A549 (cell line): ENCODE data around the gene CREB5. TPM values are rescaled to one million over a fixed set of nuclear protein-coding genes. Genes with fewer than 3 reads are reported as not detected.

Source experiments
- ATAC-seq, 2 experiments: fragments of 200-7000 bp in 1 of 2; fragments of >200 bp in 1 of 2; cut with Nextera tagmentation in 1 of 2; cut with Tn5 transposase in 1 of 2; 3 replicates each; pipeline versions ENCODE4 v1.8.0 to v1.9.1; 2018 to 2020; ENCODE audit warnings: mild to moderate bottlenecking in 1 of 2, moderate library complexity in 1 of 2
- CTCF ChIA-PET: fragments of 300-600 bp; sonication (Branson Sonifier 250); formaldehyde crosslinking; extraction: SDS; loops from one replicate; lab custom pipeline; 2021; ENCODE audit warnings: antibody characterized with exemption, inconsistent platforms; lab: Yijun Ruan, JAX
- POLR2A ChIA-PET: fragments of 350-600 bp; formaldehyde crosslinking; extraction: SDS; loops from one replicate; lab custom pipeline; 2021; ENCODE audit warnings: antibody characterized with exemption, inconsistent platforms; lab: Yijun Ruan, JAX
- DNase-seq, 2 experiments: peaks; one replicate each; pipeline versions ENCODE4 v3.0.0 to v3.0.0-alpha.2; 2011 to 2016; ENCODE audit warnings: low read depth in 1 of 2, low spot score in 1 of 2
- FAIRE-seq: peaks from 2 replicates; lab custom pipeline; 2011; peaks lifted over from hg19 to GRCh38; lab: Jason Lieb, UNC
- H3K27ac ChIP-seq, 2 experiments: fragments of >200 bp; sonication (Bioruptor Twin); formaldehyde crosslinking; 3 replicates each; pipeline ENCODE4 v1.5.1; 2016 to 2017
- H3K4me1 ChIP-seq: fragments of >200 bp; sonication (Bioruptor Twin); formaldehyde crosslinking; 3 replicates; pipeline ENCODE4 v1.6.1; 2016
- H3K4me2 ChIP-seq: fragments of >200 bp; sonication (Bioruptor Twin); formaldehyde crosslinking; 3 replicates; pipeline ENCODE4 v1.6.1; 2016
- H3K4me3 ChIP-seq: fragments of >200 bp; sonication (Bioruptor Twin); formaldehyde crosslinking; 3 replicates; pipeline ENCODE4 v1.5.1; 2016
- H3K9me3 ChIP-seq: fragments of >200 bp; sonication (Bioruptor Twin); formaldehyde crosslinking; 3 replicates; pipeline ENCODE4 v1.6.1; 2016
- CBX8 ChIP-seq: fragments of 200-600 bp; sonication (generic); IDR thresholded peaks from 2 replicates; pipeline ENCODE4 v1.6.1; 2016
- CEBPB ChIP-seq, 2 experiments: fragments of >200 bp in 1 of 2; sonication (Bioruptor Twin) in 1 of 2; formaldehyde crosslinking in 1 of 2; IDR thresholded peaks; 2 replicates each; pipeline ENCODE4 v1.6.1; 2012 to 2016
- EHMT2 ChIP-seq: fragments of 200-600 bp; sonication (generic); IDR thresholded peaks from 2 replicates; pipeline ENCODE4 v1.6.1; 2016; ENCODE audit warnings: antibody characterized with exemption, low read depth, mild to moderate bottlenecking, moderate library complexity
- ESRRA ChIP-seq: fragments of 150-350 bp; IDR thresholded peaks from 2 replicates; pipeline ENCODE4 v1.6.1; 2014; ENCODE audit warnings: mild to moderate bottlenecking, low read length, borderline replicate concordance
- FOSL2 ChIP-seq, 2 experiments: fragments of 450-650 bp in 1 of 2; fragments of >200 bp in 1 of 2; sonication (Bioruptor Twin) in 1 of 2; formaldehyde crosslinking; IDR thresholded peaks; 2 replicates each; pipeline versions ENCODE4 v1.5.0 to v1.6.1; 2016 to 2020; ENCODE audit warnings: mild to moderate bottlenecking in 1 of 2, moderate library complexity in 1 of 2
- JUNB ChIP-seq: fragments of >200 bp; sonication (Bioruptor Twin); formaldehyde crosslinking; IDR thresholded peaks from 2 replicates; pipeline ENCODE4 v1.6.1; 2016
- MYC ChIP-seq: IDR thresholded peaks from 2 replicates; pipeline ENCODE4 v1.6.1; 2012; ENCODE audit warnings: mild to moderate bottlenecking, inconsistent platforms, low read length, improper control_type of control experiment, borderline replicate concordance
- PHF8 ChIP-seq: fragments of 200-600 bp; sonication (generic); IDR thresholded peaks from 2 replicates; pipeline ENCODE4 v1.6.1; 2016; ENCODE audit warnings: low read depth, mild to moderate bottlenecking, antibody characterized with exemption, moderate library complexity, borderline replicate concordance
- RNF2 ChIP-seq: fragments of 200-600 bp; sonication (generic); IDR thresholded peaks from 2 replicates; pipeline ENCODE4 v1.6.1; 2016; ENCODE audit warnings: low read depth, mild to moderate bottlenecking, antibody characterized with exemption, moderate library complexity, borderline replicate concordance
- WGBS: methylation state at CpG from one replicate; pipeline ENCODE4 v1.1.6; 2017; ENCODE audit errors: missing lambda C conversion rate; 5-methylcytosine and 5-hydroxymethylcytosine counted together
- polyA plus RNA-seq, 4 experiments: library from polyadenylated mRNA; depleted of rRNA in 3 of 4; stranded (reverse); fragments of >200 nt; fragmentation: RNase III in 1 of 4; extraction: RNeasy Plus Mini Kit Qiagen cat#74134 plus additional on column Dnase treatment in 1 of 4; gene quantifications; 2 replicates in 3 of 4; 3 replicates in 1 of 4; pipeline ENCODE4 v1.2.3, GENCODE V29; 2011 to 2017
- TF ChIP-seq, protein P1 (sequence below): IDR thresholded peaks from 2 replicates; pipeline ENCODE4 v1.6.1; 2012
- TF ChIP-seq, protein P2 (sequence below): fragments of 150-350 bp; IDR thresholded peaks from 2 replicates; pipeline ENCODE4 v1.6.1; 2014; ENCODE audit warnings: low read depth, mild to moderate bottlenecking, low read length
- TF ChIP-seq, protein P3 (sequence below): fragments of 200-600 bp; sonication (generic); IDR thresholded peaks from 2 replicates; pipeline ENCODE4 v1.6.1; 2016; ENCODE audit warnings: antibody characterized with exemption, mild to moderate bottlenecking, moderate library complexity
- TF ChIP-seq, protein P4 (sequence below): IDR thresholded peaks from 2 replicates; pipeline ENCODE4 v1.6.1; 2012

The CREB5 gene
- polyA plus RNA-seq, 2 of the 4 experiments (the other 2 are of a cell fraction) = 0.61 to 1.5 TPM

DNA sequence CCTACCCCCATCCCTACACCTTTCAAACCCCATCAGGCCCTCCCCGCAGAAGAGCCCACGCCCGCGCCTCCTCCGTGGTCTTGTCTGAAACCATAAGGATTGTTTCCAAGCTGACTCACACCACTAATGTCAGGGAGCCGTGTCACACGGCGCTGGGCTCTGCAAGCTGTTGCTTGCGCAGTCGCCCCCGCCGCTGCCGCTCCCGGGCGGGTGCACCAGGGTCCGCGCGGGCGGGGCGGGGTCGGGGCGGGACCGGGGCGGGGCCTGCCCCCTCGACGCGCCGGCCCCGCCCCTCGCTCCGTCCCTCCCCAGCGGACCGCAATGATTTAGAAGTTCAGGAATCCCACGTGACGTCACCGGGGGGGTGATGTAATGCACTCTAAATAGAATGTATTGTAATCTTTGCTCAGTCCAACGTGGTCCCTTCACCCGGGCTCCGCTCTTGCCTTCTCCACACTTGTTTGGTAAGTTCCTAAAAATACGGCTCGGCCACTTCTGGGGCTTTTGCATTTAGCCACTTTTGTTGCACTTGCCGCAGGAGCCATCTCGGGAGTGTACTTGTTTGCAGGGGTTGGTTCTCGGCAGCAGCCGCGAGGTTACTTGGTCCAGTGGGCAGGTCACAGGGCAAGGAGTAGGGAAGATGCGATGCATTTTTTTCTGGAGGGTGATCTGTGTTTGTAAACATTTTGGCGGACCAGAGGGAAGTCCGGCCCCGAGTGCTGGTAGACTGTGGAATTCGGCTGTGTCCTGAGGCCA is 3.2 kb upstream of the CREB5 start:
- TF ChIP-seq FOSL2 (IDR thresholded peaks at IDR 0.05) = no peak
- peak; percentile 47; the same call in 1 of the 2 replicates for TF ChIP-seq FOSL2 (CRISPR knock-in tag; IDR thresholded peaks at IDR 0.05)
- no peak for TF ChIP-seq PHF8
- peak; percentile 86 for TF ChIP-seq RNF2
- TF ChIP-seq, protein P1, sequence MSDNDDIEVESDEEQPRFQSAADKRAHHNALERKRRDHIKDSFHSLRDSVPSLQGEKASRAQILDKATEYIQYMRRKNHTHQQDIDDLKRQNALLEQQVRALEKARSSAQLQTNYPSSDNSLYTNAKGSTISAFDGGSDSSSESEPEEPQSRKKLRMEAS = 0 out of 2 replicates have a peak, but pooled peaks have one; percentile 16
- TF ChIP-seq, protein P2, sequence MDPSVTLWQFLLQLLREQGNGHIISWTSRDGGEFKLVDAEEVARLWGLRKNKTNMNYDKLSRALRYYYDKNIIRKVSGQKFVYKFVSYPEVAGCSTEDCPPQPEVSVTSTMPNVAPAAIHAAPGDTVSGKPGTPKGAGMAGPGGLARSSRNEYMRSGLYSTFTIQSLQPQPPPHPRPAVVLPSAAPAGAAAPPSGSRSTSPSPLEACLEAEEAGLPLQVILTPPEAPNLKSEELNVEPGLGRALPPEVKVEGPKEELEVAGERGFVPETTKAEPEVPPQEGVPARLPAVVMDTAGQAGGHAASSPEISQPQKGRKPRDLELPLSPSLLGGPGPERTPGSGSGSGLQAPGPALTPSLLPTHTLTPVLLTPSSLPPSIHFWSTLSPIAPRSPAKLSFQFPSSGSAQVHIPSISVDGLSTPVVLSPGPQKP = no peak
- TF ChIP-seq MYC = no peak
- TF ChIP-seq EHMT2 = no peak
- TF ChIP-seq, protein P3, sequence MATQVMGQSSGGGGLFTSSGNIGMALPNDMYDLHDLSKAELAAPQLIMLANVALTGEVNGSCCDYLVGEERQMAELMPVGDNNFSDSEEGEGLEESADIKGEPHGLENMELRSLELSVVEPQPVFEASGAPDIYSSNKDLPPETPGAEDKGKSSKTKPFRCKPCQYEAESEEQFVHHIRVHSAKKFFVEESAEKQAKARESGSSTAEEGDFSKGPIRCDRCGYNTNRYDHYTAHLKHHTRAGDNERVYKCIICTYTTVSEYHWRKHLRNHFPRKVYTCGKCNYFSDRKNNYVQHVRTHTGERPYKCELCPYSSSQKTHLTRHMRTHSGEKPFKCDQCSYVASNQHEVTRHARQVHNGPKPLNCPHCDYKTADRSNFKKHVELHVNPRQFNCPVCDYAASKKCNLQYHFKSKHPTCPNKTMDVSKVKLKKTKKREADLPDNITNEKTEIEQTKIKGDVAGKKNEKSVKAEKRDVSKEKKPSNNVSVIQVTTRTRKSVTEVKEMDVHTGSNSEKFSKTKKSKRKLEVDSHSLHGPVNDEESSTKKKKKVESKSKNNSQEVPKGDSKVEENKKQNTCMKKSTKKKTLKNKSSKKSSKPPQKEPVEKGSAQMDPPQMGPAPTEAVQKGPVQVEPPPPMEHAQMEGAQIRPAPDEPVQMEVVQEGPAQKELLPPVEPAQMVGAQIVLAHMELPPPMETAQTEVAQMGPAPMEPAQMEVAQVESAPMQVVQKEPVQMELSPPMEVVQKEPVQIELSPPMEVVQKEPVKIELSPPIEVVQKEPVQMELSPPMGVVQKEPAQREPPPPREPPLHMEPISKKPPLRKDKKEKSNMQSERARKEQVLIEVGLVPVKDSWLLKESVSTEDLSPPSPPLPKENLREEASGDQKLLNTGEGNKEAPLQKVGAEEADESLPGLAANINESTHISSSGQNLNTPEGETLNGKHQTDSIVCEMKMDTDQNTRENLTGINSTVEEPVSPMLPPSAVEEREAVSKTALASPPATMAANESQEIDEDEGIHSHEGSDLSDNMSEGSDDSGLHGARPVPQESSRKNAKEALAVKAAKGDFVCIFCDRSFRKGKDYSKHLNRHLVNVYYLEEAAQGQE = no peak
- TF ChIP-seq, protein P4, sequence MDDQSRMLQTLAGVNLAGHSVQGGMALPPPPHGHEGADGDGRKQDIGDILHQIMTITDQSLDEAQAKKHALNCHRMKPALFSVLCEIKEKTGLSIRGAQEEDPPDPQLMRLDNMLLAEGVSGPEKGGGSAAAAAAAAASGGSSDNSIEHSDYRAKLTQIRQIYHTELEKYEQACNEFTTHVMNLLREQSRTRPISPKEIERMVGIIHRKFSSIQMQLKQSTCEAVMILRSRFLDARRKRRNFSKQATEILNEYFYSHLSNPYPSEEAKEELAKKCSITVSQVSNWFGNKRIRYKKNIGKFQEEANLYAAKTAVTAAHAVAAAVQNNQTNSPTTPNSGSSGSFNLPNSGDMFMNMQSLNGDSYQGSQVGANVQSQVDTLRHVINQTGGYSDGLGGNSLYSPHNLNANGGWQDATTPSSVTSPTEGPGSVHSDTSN = no peak
- TF ChIP-seq JUNB = peak; percentile 30
- TF ChIP-seq CEBPB (IDR thresholded peaks at IDR 0.05) = peak; percentile 17 to 26; a peak in 1 of 4 replicates
- 4% methylated on average over 12 of the region's 51 CpGs for WGBS
- Histone ChIP-seq H3K4me1 (peaks cover 33% of the 10 kb centered on the region), H3K27ac (peak overlapping the region; percentile 7 to 82; a peak in 5 of 6 replicates), H3K4me2 (peak overlapping the region; percentile 89), H3K4me3 (peak overlapping the region; percentile 47), H3K9me3 (no peaks in the 10 kb centered on the region)
- ChIA-PET POLR2A (no interaction called here), CTCF (interaction anchor here (1.0 to 1.2 kb wide), 3 partner anchors 13 to 217 kb away, joined by 3 to 4 read pairs (median 3); no protein-coding TSS in a partner anchor)
- ATAC-seq (peak; percentile 64 to 65), DNase-seq (peak; percentile 59 to 85), FAIRE-seq (no peak)

DNA sequence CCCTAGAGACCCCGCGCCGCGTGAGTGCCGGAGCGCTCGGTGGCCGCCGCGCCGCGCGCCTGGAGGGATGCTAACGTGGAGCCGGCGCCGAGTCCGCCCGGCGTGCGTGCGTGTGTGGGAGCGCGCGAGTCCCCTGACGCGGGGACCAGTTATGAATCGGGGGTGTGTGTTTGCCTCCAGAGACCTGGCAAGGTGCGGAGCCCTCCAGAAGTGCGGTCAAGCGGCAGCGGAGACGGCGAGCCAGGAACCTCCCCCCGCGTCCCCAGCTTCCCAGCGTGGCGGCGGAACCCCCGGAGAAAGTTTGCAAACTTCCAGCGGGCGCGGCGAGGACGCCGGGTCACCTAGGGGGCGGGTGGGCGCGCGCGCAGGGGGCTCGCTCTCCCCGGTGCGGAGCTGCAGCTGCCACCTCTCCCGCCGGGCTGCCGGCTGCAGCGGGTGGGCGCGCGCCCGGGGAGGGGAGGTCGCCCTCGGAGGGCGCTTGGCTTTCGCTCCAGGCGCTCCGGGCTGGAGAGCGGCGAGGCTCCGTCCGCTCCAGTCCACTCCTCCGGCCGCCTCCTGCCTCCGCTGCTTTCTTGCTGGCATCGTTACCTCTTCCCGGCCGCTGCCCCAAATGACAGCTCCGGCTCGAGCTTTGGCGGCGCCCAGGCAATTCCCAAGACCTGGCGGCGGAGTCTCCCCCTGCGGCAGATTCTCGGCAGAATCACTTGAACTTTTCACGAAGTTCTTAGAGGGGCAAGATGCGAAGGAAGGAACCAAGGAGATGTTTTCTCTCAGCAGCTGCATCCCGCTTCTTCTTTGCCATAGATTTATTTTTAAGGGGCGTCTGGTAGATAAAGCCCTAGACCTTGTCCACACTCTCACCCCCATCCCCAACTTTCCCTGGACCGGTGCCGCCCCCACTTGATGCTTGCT is 2.3 kb upstream of the CREB5 start:
- H3K27ac ChIP-seq = peak overlapping the region; percentile 7 to 82; a peak in 5 of 6 replicates
- H3K4me3 ChIP-seq = peak overlapping the region; percentile 47
- peaks cover 33% of the 10 kb centered on the region for H3K4me1 ChIP-seq
- TF ChIP-seq CBX8 (0 out of 2 replicates have a peak, but pooled peaks have one; percentile 72), RNF2 (peak; percentile 69; the same call in 1 of the 2 replicates), ESRRA (no peak)
- TF ChIP-seq, all 56 proteins: peak for 2
- ChIA-PET CTCF (interaction anchor here (1.1 to 1.4 kb wide), 3 partner anchors 12 to 111 kb away, joined by 3 to 6 read pairs (median 3); no protein-coding TSS in a partner anchor), POLR2A (no interaction called here)
- 2% methylated on average over 28 of the region's 92 CpGs for WGBS
- FAIRE-seq (no peak), ATAC-seq (peak; percentile 17 to 57; a peak in 4 of 6 replicates), DNase-seq (peak; percentile 17 to 26)
- Histone ChIP-seq H3K9me3 (no peaks in the 10 kb centered on the region), H3K4me2 (peak overlapping the region; percentile 89)
